Measurements from ENCODE around the gene SEC16A. TPM values are rescaled to one million over a fixed set of nuclear protein-coding genes. Genes with fewer than 3 reads are reported as not detected.

The SEC16A gene
- total RNA-seq, 1 experiment from 2014 or later = 56.4 TPM

GRCh38 chr9:136529516-136530460 is 46.9 kb upstream of the SEC16A start:
- no peak overlapping the region for H3K18ac ChIP-seq (ENCODE audit: insufficient read length, low read depth, low read length)
- no peaks in the 10 kb centered on the region for H3K4me1 ChIP-seq (ENCODE audit: insufficient read depth, low read length)
- no peak overlapping the region for H3T11ph ChIP-seq (ENCODE audit: low read length)
- H4K5ac ChIP-seq (ENCODE audit: insufficient read length, low read depth, low read length) = no peak overlapping the region
- no peaks in the 10 kb centered on the region for H3K27me3 Mint-ChIP-seq (ENCODE audit: low read depth)
- H3K4ac ChIP-seq (ENCODE audit: low read depth, low read length) = no peak overlapping the region
- no peak overlapping the region for H2BK120ac ChIP-seq (ENCODE audit: low read depth, low read length, poor library complexity, severe bottlenecking)
- no peak overlapping the region for H3K23ac ChIP-seq (ENCODE audit: insufficient read length, low read depth, low read length)
- no peak overlapping the region for H2BK15ac ChIP-seq (ENCODE audit: low read depth, low read length)
- H4K8ac ChIP-seq (replicated peaks; ENCODE audit: insufficient read length, low read depth, low read length) = no peak overlapping the region
- H3K27ac Mint-ChIP-seq = peak overlapping the region; percentile 64 to 78 (median 77); a peak in 4 of 7 replicates
- H3K9me3 Mint-ChIP-seq = peaks cover 6 to 8% of the 10 kb centered on the region in 2 experiments
- no peak overlapping the region for H2BK5ac ChIP-seq (ENCODE audit: insufficient read length, low read length)
- H3K14ac ChIP-seq (ENCODE audit: insufficient read depth, low read length) = no peak overlapping the region; the same call in 1 of the 2 replicates
- H4K20me1 ChIP-seq (ENCODE audit: control insufficient read depth, insufficient read depth, insufficient read length) = no peaks in the 10 kb centered on the region
- peaks cover 5 to 33% of the 10 kb centered on the region in 2 experiments for H3K4me1 Mint-ChIP-seq
- no peak overlapping the region for H3K9ac ChIP-seq (ENCODE audit: extremely low read depth, insufficient read length, low read length)
- H3K79me1 ChIP-seq (ENCODE audit: insufficient read depth, low read depth, low read length, poor library complexity, severe bottlenecking) = peaks cover 4% of the 10 kb centered on the region
- H3K27ac ChIP-seq (ENCODE audit: insufficient read length, low read depth, low read length) = no peak overlapping the region
- H2AK5ac ChIP-seq (ENCODE audit: insufficient read length, low read length) = no peak overlapping the region
- no peak for TF ChIP-seq CTCF (conservative IDR thresholded peaks at IDR 0.05)
- no peaks in the 10 kb centered on the region for H3K27me3 ChIP-seq (ENCODE audit: insufficient read depth, low read length)
- no peak overlapping the region for H3K4me2 ChIP-seq (ENCODE audit: insufficient read depth, insufficient read length, low read length)
- H3K56ac ChIP-seq (ENCODE audit: insufficient read length, low read depth, low read length) = no peak overlapping the region
- H2AFZ ChIP-seq (ENCODE audit: low read length) = no peak overlapping the region
- H3K79me2 ChIP-seq (ENCODE audit: insufficient read depth, low read length) = peaks cover 2% of the 10 kb centered on the region; the same call in 1 of the 2 replicates
- peak overlapping the region in 1 of 2 experiments; percentile 38; a peak in 1 of 5 replicates for H3K4me3 Mint-ChIP-seq
- no peaks in the 10 kb centered on the region for H3K23me2 ChIP-seq (ENCODE audit: insufficient read length, low read depth, low read length, poor library complexity, severe bottlenecking)
- H3K36me3 Mint-ChIP-seq (ENCODE audit: insufficient read depth in 1 of 3, low read depth in 3 of 3) = peaks cover 4 to 5% (median 5%) of the 10 kb centered on the region in 3 experiments; a peak in 3 of 7 replicates
- H4K91ac ChIP-seq (ENCODE audit: insufficient read length, low read depth, low read length) = no peak overlapping the region
- no peak overlapping the region for H2BK12ac ChIP-seq (ENCODE audit: insufficient read length, low read depth, low read length)
- no CpG with 5 or more reads among the region's 40 CpGs for WGBS (ENCODE audit: extremely low coverage, insufficient read length, low lambda C conversion rate)
- DNase-seq = no peak
- H2BK20ac ChIP-seq (ENCODE audit: low read depth, low read length, poor library complexity, severe bottlenecking) = no peak overlapping the region
- H3K9me3 ChIP-seq (ENCODE audit: control insufficient read depth, low read depth, low read length) = no peaks in the 10 kb centered on the region
